Gastroesophageal sphincter (tissue), 4 donors: ENCODE results near the gene THADA. TPM values are rescaled to one million over a fixed set of nuclear protein-coding genes. Genes with fewer than 3 reads are reported as not detected.

ENCODE experiments used
- ATAC-seq: fragments of 150-250 bp; one replicate; pipeline ENCODE4 v1.9.1; 2016; ENCODE audit warnings: mild to moderate bottlenecking, moderate library complexity
- H3K27ac ChIP-seq, 4 donors: fragments of 200-600 bp; sonication (generic) in 3 of 4; 1 replicate in 3 of 4; 2 replicates in 1 of 4; pipeline ENCODE4 v1.5.1; 2016 to 2019
- H3K27me3 ChIP-seq: fragments of 200-600 bp; sonication (generic); one replicate; pipeline ENCODE4 v1.5.1; 2019
- H3K36me3 ChIP-seq, 2 donors: fragments of 200-600 bp; sonication (generic); one replicate each; pipeline ENCODE4 v1.5.1; 2019; ENCODE audit warnings: control low read depth in 1 of 2
- H3K4me1 ChIP-seq, 3 donors: fragments of 200-600 bp; sonication (generic); 1 replicate in 2 of 3; 2 replicates in 1 of 3; pipeline ENCODE4 v1.5.1; 2016 to 2019; ENCODE audit warnings: control low read depth in 2 of 3
- H3K4me3 ChIP-seq, 2 donors: fragments of 200-600 bp; sonication (generic); one replicate each; pipeline ENCODE4 v1.5.1; 2019; ENCODE audit warnings: mild to moderate bottlenecking in 1 of 2, moderate library complexity in 1 of 2
- H3K9me3 ChIP-seq, 3 donors: fragments of 200-600 bp; sonication (generic); one replicate each; pipeline ENCODE4 v1.5.1; 2017 to 2019; ENCODE audit warnings: control low read depth in 2 of 3
- CTCF ChIP-seq, 4 experiments: fragments of 200-600 bp in 2 of 4; fragments of 450-650 bp in 2 of 4; sonication (generic) in 1 of 4; IDR thresholded peaks; one replicate each; pipeline ENCODE4 v1.5.1; 2017 to 2019; ENCODE audit warnings: antibody characterized with exemption in 4 of 4, mild to moderate bottlenecking in 2 of 4, moderate library complexity in 2 of 4
- EP300 ChIP-seq: sonication (generic); formaldehyde crosslinking; IDR thresholded peaks from one replicate; pipeline ENCODE4 v1.6.1; 2017; ENCODE audit warnings: antibody characterized with exemption, mild to moderate bottlenecking
- POLR2A ChIP-seq, 2 donors: fragments of 450-650 bp; IDR thresholded peaks; one replicate each; pipeline ENCODE4 v1.6.1; 2017; ENCODE audit warnings: antibody characterized with exemption in 2 of 2, mild to moderate bottlenecking in 2 of 2, moderate library complexity in 1 of 2
- POLR2AphosphoS5 ChIP-seq: sonication (generic); formaldehyde crosslinking; IDR thresholded peaks from one replicate; pipeline ENCODE4 v1.6.1; 2017; ENCODE audit warnings: antibody characterized with exemption
- WGBS, 2 donors: methylation state at CpG; one replicate each; pipeline ENCODE4 v1.1.5; 2018; ENCODE audit warnings: low coverage in 1 of 2; 5-methylcytosine and 5-hydroxymethylcytosine counted together
- total RNA-seq, 4 donors: library from RNA; depleted of rRNA; stranded (reverse); fragments of >200 nt; gene quantifications; one replicate each; pipeline ENCODE4 v1.1.0, GENCODE V29; 2016

The THADA gene
- total RNA-seq, 4 donors from 2014 or later, result 19.7 to 34.4 (median 22.3) TPM

GRCh38 chr2:43407935-43408334, 187.9 kb downstream of the THADA start:
- Histone ChIP-seq H3K9me3 (no peaks in the 10 kb centered on the region), H3K36me3 (no peaks in the 10 kb centered on the region), H3K27ac (no peak overlapping the region), H3K4me1 (peaks cover 5 to 41% (median 7%) of the 10 kb centered on the region in 3 donors), H3K27me3 (no peaks in the 10 kb centered on the region), H3K4me3 (no peak overlapping the region)
- WGBS, 2 donors, result 86 to 95% methylated on average over 1 to 2 of the region's 2 CpGs
- no peak for TF ChIP-seq POLR2A (IDR thresholded peaks at IDR 0.05)
- no peak for TF ChIP-seq CTCF (IDR thresholded peaks at IDR 0.05)
- no peak for TF ChIP-seq POLR2AphosphoS5
- no peak for TF ChIP-seq EP300
- no peak for ATAC-seq

GRCh38 chr2:43406651-43407279, 189.1 kb downstream of the THADA start:
- peaks cover 1 to 41% (median 4%) of the 10 kb centered on the region in 3 donors for H3K4me1 ChIP-seq
- H3K27me3 ChIP-seq, result no peaks in the 10 kb centered on the region
- no peak for ATAC-seq
- WGBS, 2 donors, result 42 to 49% methylated on average over 6 of the region's 6 CpGs
- no peak for TF ChIP-seq CTCF (IDR thresholded peaks at IDR 0.05)
- no peak for TF ChIP-seq POLR2A (IDR thresholded peaks at IDR 0.05)
- no peak for TF ChIP-seq POLR2AphosphoS5
- TF ChIP-seq EP300, result no peak
- H3K27ac ChIP-seq, result no peak overlapping the region
- no peaks in the 10 kb centered on the region for H3K9me3 ChIP-seq
- no peaks in the 10 kb centered on the region for H3K36me3 ChIP-seq
- H3K4me3 ChIP-seq, result no peak overlapping the region

- H3K36me3 ChIP-seq, result no peaks in the 10 kb centered on the region
- peaks cover 0 to 45% (median 0%) of the 10 kb centered on the region in 3 donors for H3K4me1 ChIP-seq
- 33 to 100% methylated on average over 1 of the region's 1 CpG for WGBS, 2 donors
- ATAC-seq, result no peak
- no peaks in the 10 kb centered on the region for H3K9me3 ChIP-seq
- H3K27me3 ChIP-seq, result no peaks in the 10 kb centered on the region
- TF ChIP-seq POLR2A (IDR thresholded peaks at IDR 0.05) (no peak), CTCF (IDR thresholded peaks at IDR 0.05) (no peak), EP300 (no peak), POLR2AphosphoS5 (no peak)
- H3K27ac ChIP-seq, result peak overlapping the region in 1 of 4 donors; percentile 37
- no peak overlapping the region for H3K4me3 ChIP-seq
These were observed 190.0 kb downstream of the THADA start for GRCh38 chr2:43405829-43406228.

- TF ChIP-seq POLR2A (IDR thresholded peaks at IDR 0.05) (no peak), EP300 (no peak), CTCF (IDR thresholded peaks at IDR 0.05) (no peak), POLR2AphosphoS5 (no peak)
- H3K27ac ChIP-seq, result peak overlapping the region in 2 of 4 donors; percentile 21 to 79
- H3K9me3 ChIP-seq, result no peaks in the 10 kb centered on the region
- no peaks in the 10 kb centered on the region for H3K36me3 ChIP-seq
- ATAC-seq, result no peak
- peaks cover 11 to 78% (median 14%) of the 10 kb centered on the region in 3 donors for H3K4me1 ChIP-seq
- H3K4me3 ChIP-seq, result no peak overlapping the region
- H3K27me3 ChIP-seq, result no peaks in the 10 kb centered on the region
- 88% methylated on average over 4 of the region's 4 CpGs; no CpG with 5 or more reads in 1 of the 2 donors for WGBS, 2 donors
These were observed 193.3 kb downstream of the THADA start for GRCh38 chr2:43402452-43402937.

GRCh38 chr2:43402002-43402401, 193.8 kb downstream of the THADA start:
- no peaks in the 10 kb centered on the region for H3K36me3 ChIP-seq
- H3K4me1 ChIP-seq, result peaks cover 11 to 81% (median 14%) of the 10 kb centered on the region in 3 donors
- no peak for ATAC-seq
- 76 to 82% methylated on average over 4 to 5 of the region's 5 CpGs for WGBS, 2 donors
- H3K9me3 ChIP-seq, result no peaks in the 10 kb centered on the region
- no peak overlapping the region for H3K4me3 ChIP-seq
- H3K27me3 ChIP-seq, result no peaks in the 10 kb centered on the region
- H3K27ac ChIP-seq, result peak overlapping the region in 2 of 4 donors; percentile 21 to 79
- TF ChIP-seq POLR2AphosphoS5 (no peak), CTCF (IDR thresholded peaks at IDR 0.05) (no peak)
